K562 treated with DMSO at 1 percent for 48 hours (cell line): ENCODE results near the gene FTSJ3. TPM values are rescaled to one million over a fixed set of nuclear protein-coding genes. Genes with fewer than 3 reads are reported as not detected.

Experiments
- total RNA-seq: library from RNA; unstranded; fragments of 300-600 nt; gene quantifications from 2 replicates; pipeline ENCODE4 v1.2.3, GENCODE V29; 2022; ENCODE audit warnings: low replicate concordance; ENCODE audit errors: extremely low read depth

FTSJ3 gene
- not detected in 2 replicates for total RNA-seq

GRCh38 chr17:63827002-63827800 is at the start of gene FTSJ3, which contains the start of gene PSMC5:
TSS of gene FTSJ3 (minus strand) at chr17:63827663. CDS start at chr17:63826902, 761 bp downstream.
TSS of gene PSMC5 (plus strand) at chr17:63827431. CDS start at chr17:63827491, 60 bp downstream.

GRCh38 chr17:63873577-63873976 is 46.1 kb upstream of the FTSJ3 start, which contains the start of gene CSH2:
TSS of gene CSH2 (minus strand) at chr17:63873677. CDS start at chr17:63873614, 63 bp downstream.

GRCh38 chr17:63842540-63843386 is 15.3 kb upstream of the FTSJ3 start, which contains the start of gene SMARCD2:
TSS of gene SMARCD2 (minus strand) at chr17:63842685. CDS start at chr17:63842674, 11 bp downstream.

GRCh38 chr17:63774141-63774968 is 53.1 kb downstream of the FTSJ3 start, which contains the start of gene DDX42:
TSS of gene DDX42 (plus strand) at chr17:63774170. CDS start at chr17:63787050, 12,880 bp downstream.

GRCh38 chr17:63773272-63774140 is 54.0 kb downstream of the FTSJ3 start, which contains the start of gene CCDC47:
TSS of gene CCDC47 (minus strand) at chr17:63773597. CDS start at chr17:63766175, 7,422 bp downstream.

Other genes starting within 250 kb of the FTSJ3 start
- gene TACO1, start 226.8 kb downstream of the FTSJ3 start, total RNA-seq = not detected in 2 replicates
- not detected in 2 replicates for gene MAP3K3, start 205.2 kb downstream of the FTSJ3 start, total RNA-seq
- gene LIMD2, start 127.5 kb downstream of the FTSJ3 start, total RNA-seq = not detected in 2 replicates
- gene STRADA, start 85.9 kb downstream of the FTSJ3 start, total RNA-seq = not detected in 2 replicates
- gene CCDC47, start 54.1 kb downstream of the FTSJ3 start, total RNA-seq = not detected in 2 replicates
- not detected in 2 replicates for gene DDX42, start 53.5 kb downstream of the FTSJ3 start, total RNA-seq
- 726 TPM in 1 of 2 replicates, not detected in the other for gene PSMC5, start 232 bp downstream of the FTSJ3 start, total RNA-seq
- not detected in 2 replicates for gene SMARCD2, start 15.0 kb upstream of the FTSJ3 start, total RNA-seq
- not detected in 2 replicates for gene CSH2, start 46.0 kb upstream of the FTSJ3 start, total RNA-seq
- gene GH2, start 54.3 kb upstream of the FTSJ3 start, total RNA-seq = not detected in 2 replicates
- gene CSH1, start 68.9 kb upstream of the FTSJ3 start, total RNA-seq = not detected in 2 replicates
- not detected in 2 replicates for gene CSHL1, start 83.6 kb upstream of the FTSJ3 start, total RNA-seq
- gene GH1, start 91.2 kb upstream of the FTSJ3 start, total RNA-seq = not detected in 2 replicates
- not detected in 2 replicates for gene CD79B, start 104.7 kb upstream of the FTSJ3 start, total RNA-seq
- gene SCN4A, start 145.3 kb upstream of the FTSJ3 start, total RNA-seq = not detected in 2 replicates
- gene PRR29, start 170.7 kb upstream of the FTSJ3 start, total RNA-seq = not detected in 2 replicates
- not detected in 2 replicates for gene ICAM2, start 193.0 kb upstream of the FTSJ3 start, total RNA-seq